Measurements from ENCODE around the gene SGTB.

DNA sequence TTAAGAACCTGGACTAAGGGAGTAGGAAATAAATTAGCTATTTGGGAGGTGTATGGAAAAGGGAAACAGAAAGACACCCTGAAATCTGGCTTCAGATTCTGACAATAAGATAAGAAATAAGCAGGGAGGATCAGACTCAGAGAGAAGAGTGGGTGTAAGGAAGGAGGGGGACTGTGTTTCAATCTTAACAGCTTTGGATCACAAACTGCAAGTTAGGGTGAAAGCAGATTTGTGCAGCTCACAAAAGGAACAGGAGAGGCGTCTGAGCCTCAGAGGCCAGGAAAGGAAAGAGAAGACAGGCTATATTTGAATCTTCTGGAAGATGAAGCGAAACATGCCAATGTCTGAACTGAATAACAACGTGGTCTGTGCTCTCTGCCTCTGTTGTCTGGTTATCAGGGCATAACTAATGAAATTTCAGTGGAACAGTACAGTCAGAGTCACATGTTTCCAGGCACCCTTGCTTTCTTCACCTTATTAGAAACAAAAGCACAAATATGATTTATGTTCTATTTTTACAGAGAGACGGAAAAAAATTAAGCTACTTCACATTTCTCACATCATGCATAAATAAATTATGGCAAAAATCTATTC, 26.6 kb downstream of the SGTB start:
- TF ChIP-seq, protein P1, sequence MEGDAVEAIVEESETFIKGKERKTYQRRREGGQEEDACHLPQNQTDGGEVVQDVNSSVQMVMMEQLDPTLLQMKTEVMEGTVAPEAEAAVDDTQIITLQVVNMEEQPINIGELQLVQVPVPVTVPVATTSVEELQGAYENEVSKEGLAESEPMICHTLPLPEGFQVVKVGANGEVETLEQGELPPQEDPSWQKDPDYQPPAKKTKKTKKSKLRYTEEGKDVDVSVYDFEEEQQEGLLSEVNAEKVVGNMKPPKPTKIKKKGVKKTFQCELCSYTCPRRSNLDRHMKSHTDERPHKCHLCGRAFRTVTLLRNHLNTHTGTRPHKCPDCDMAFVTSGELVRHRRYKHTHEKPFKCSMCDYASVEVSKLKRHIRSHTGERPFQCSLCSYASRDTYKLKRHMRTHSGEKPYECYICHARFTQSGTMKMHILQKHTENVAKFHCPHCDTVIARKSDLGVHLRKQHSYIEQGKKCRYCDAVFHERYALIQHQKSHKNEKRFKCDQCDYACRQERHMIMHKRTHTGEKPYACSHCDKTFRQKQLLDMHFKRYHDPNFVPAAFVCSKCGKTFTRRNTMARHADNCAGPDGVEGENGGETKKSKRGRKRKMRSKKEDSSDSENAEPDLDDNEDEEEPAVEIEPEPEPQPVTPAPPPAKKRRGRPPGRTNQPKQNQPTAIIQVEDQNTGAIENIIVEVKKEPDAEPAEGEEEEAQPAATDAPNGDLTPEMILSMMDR (conservative IDR thresholded peaks at IDR 0.05): no peak
- no peak for TF ChIP-seq EZH2 (IDR thresholded peaks at IDR 0.05; ENCODE audit: low read depth)
